Measurements from ENCODE around the gene KCNMA1.

DNA sequence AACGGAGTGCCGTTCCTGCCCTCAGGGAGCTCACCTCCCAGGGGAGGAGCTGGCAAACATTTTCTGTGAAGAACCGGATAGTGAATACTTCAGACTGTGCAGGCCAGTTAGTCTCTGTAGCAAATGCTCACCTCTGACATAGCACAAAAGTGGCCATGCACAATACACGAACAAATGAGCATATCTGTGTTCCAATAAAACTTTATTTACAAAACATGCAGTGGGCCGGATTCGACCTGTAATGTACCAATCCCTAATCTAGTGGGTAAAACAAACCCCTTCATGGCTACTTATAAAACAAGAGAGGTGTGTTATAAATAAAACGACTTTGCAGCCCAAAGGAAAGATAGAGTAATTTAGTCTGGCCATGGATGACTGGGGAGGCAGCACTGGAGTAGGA, 48.7 kb downstream of the KCNMA1 start:
- TF ChIP-seq CTCF (conservative IDR thresholded peaks at IDR 0.05) = no peak
- no peak for TF ChIP-seq EZH2 (IDR thresholded peaks at IDR 0.05; ENCODE audit: low read depth)

All from PC-9 (cell line).